ENCODE measurements around the gene A2ML1.
"Not testable (repeated sequence)": the region's sequence is repeated elsewhere in the genome, so short reads cannot be mapped to it uniquely, and the experiment has no call there.

A2ML1 gene

GRCh38 chr12:8822298-8822697 is at the start of gene A2ML1:
Gene A2ML1, plus strand, starts transcription at chr12:8822621. Its CDS starts 31 bp downstream, at chr12:8822652.
- DNase-seq: no peak

GRCh38 chr12:8773461-8773860 is 49.0 kb upstream of the A2ML1 start:
- DNase-seq: no peak

- DNase-seq: no peak
Measured at GRCh38 chr12:8779281-8779680, 43.1 kb upstream of the A2ML1 start.

GRCh38 chr12:8779862-8780261 is 42.6 kb upstream of the A2ML1 start:
- DNase-seq: no peak

GRCh38 chr12:8780389-8780788 is 42.0 kb upstream of the A2ML1 start:
- no peak for DNase-seq

GRCh38 chr12:8781381-8782127 is 40.9 kb upstream of the A2ML1 start:
- DNase-seq: no peak

GRCh38 chr12:8784290-8784888 is 38.0 kb upstream of the A2ML1 start:
- no peak for DNase-seq

GRCh38 chr12:8785499-8785898 is 36.9 kb upstream of the A2ML1 start:
- no peak for DNase-seq

- DNase-seq: not testable (repeated sequence)
Measured at GRCh38 chr12:8787206-8787605, 35.2 kb upstream of the A2ML1 start.

- not testable (repeated sequence) for DNase-seq
Measured at GRCh38 chr12:8788706-8789105, 33.7 kb upstream of the A2ML1 start.

GRCh38 chr12:8789341-8790013 is 32.9 kb upstream of the A2ML1 start:
- not testable (repeated sequence) for DNase-seq

- DNase-seq: not testable (repeated sequence)
Measured at GRCh38 chr12:8793226-8793625, 29.2 kb upstream of the A2ML1 start.

GRCh38 chr12:8794611-8795010 is 27.8 kb upstream of the A2ML1 start:
- DNase-seq: not testable (repeated sequence)

GRCh38 chr12:8796831-8797626 is 25.4 kb upstream of the A2ML1 start:
- no peak for DNase-seq

GRCh38 chr12:8801213-8801612 is 21.2 kb upstream of the A2ML1 start:
- not testable (repeated sequence) for DNase-seq

- not testable (repeated sequence) for DNase-seq
Measured at GRCh38 chr12:8804833-8805232, 17.6 kb upstream of the A2ML1 start.

GRCh38 chr12:8805487-8805886 is 16.9 kb upstream of the A2ML1 start:
- DNase-seq: not testable (repeated sequence)

- DNase-seq: not testable (repeated sequence)
Measured at GRCh38 chr12:8807084-8807483, 15.3 kb upstream of the A2ML1 start.

- DNase-seq: not testable (repeated sequence)
Measured at GRCh38 chr12:8810112-8810511, 12.3 kb upstream of the A2ML1 start.

- no peak for DNase-seq
Measured at GRCh38 chr12:8813572-8814357, 8.7 kb upstream of the A2ML1 start.

- DNase-seq: no peak
Measured at GRCh38 chr12:8816448-8817050, 5.9 kb upstream of the A2ML1 start.

GRCh38 chr12:8817856-8818255 is 4.6 kb upstream of the A2ML1 start:
- no peak for DNase-seq

Measured in NCI-H1436 (cell line).